Dendritic cell treated with granulocyte-macrophage colony-stimulating factor and Interleukin-4, amounts not matched to agents 40 ng/mL and 50 ng/mL, for 4 days (primary cell): ENCODE results near the gene METAP2.

Experiments
- H3K27ac Mint-ChIP-seq: one replicate; pipeline ENCODE4 v1.8.0; 2022; ENCODE audit warnings: mild to moderate bottlenecking, mixed read lengths
- H3K27me3 Mint-ChIP-seq: one replicate; pipeline ENCODE4 v1.8.0; 2022; ENCODE audit warnings: mild to moderate bottlenecking, mixed read lengths
- H3K36me3 Mint-ChIP-seq: one replicate; pipeline ENCODE4 v1.8.0; 2022; ENCODE audit warnings: low read depth, mixed read lengths
- H3K4me1 Mint-ChIP-seq: one replicate; pipeline ENCODE4 v1.8.0; 2022; ENCODE audit warnings: low read depth, mixed read lengths
- H3K4me3 Mint-ChIP-seq: one replicate; pipeline ENCODE4 v1.8.0; 2022; ENCODE audit warnings: mild to moderate bottlenecking, moderate library complexity, mixed read lengths
- H3K9me3 Mint-ChIP-seq: one replicate; pipeline ENCODE4 v1.8.0; 2022; ENCODE audit warnings: mixed read lengths
- intact Hi-C: fragments of 100-400 bp; cut with micrococcal nuclease; formaldehyde crosslinking; loops from one replicate; pipeline ENCODE4 v1.15.0; 2022

The METAP2 gene

GRCh38 chr12:95538006-95538405 is 64.1 kb downstream of the METAP2 start:
- Mint-ChIP-seq H3K4me3 (no peak overlapping the region), H3K9me3 (no peaks in the 10 kb centered on the region), H3K27ac (no peak overlapping the region), H3K36me3 (no peaks in the 10 kb centered on the region), H3K27me3 (peaks cover 2% of the 10 kb centered on the region), H3K4me1 (peaks cover 6% of the 10 kb centered on the region)
- intact Hi-C loops, result no loop called here

- H3K36me3 Mint-ChIP-seq, result no peaks in the 10 kb centered on the region
- H3K4me3 Mint-ChIP-seq, result no peak overlapping the region
- peaks cover 4% of the 10 kb centered on the region for H3K27me3 Mint-ChIP-seq
- peaks cover 6% of the 10 kb centered on the region for H3K4me1 Mint-ChIP-seq
- intact Hi-C loops, result no loop called here
- no peak overlapping the region for H3K27ac Mint-ChIP-seq
- no peaks in the 10 kb centered on the region for H3K9me3 Mint-ChIP-seq
Observed at GRCh38 chr12:95538656-95539055, 64.7 kb downstream of the METAP2 start.

- no peak overlapping the region for H3K4me3 Mint-ChIP-seq
- peaks cover 16% of the 10 kb centered on the region for H3K27me3 Mint-ChIP-seq
- H3K4me1 Mint-ChIP-seq, result no peaks in the 10 kb centered on the region
- H3K27ac Mint-ChIP-seq, result no peak overlapping the region
- H3K36me3 Mint-ChIP-seq, result no peaks in the 10 kb centered on the region
- intact Hi-C loops, result no loop called here
- no peaks in the 10 kb centered on the region for H3K9me3 Mint-ChIP-seq
Observed at GRCh38 chr12:95541436-95541835, 67.5 kb downstream of the METAP2 start.

- Mint-ChIP-seq H3K9me3 (no peaks in the 10 kb centered on the region), H3K4me3 (no peak overlapping the region), H3K27me3 (peaks cover 35% of the 10 kb centered on the region), H3K4me1 (peaks cover 8% of the 10 kb centered on the region), H3K36me3 (no peaks in the 10 kb centered on the region), H3K27ac (no peak overlapping the region)
- intact Hi-C loops, result no loop called here
Observed at GRCh38 chr12:95543305-95543704, 69.4 kb downstream of the METAP2 start.

- Mint-ChIP-seq H3K4me1 (peaks cover 8% of the 10 kb centered on the region), H3K27ac (no peak overlapping the region), H3K4me3 (no peak overlapping the region), H3K27me3 (peaks cover 50% of the 10 kb centered on the region), H3K36me3 (no peaks in the 10 kb centered on the region), H3K9me3 (no peaks in the 10 kb centered on the region)
- intact Hi-C loops, result no loop called here
Observed at GRCh38 chr12:95544756-95545155, 70.8 kb downstream of the METAP2 start.

GRCh38 chr12:95545303-95545702 is 71.4 kb downstream of the METAP2 start:
- H3K27ac Mint-ChIP-seq, result no peak overlapping the region

GRCh38 chr12:95545731-95546490 is 72.0 kb downstream of the METAP2 start:
- H3K27ac Mint-ChIP-seq, result no peak overlapping the region
- no peak overlapping the region for H3K4me3 Mint-ChIP-seq
- intact Hi-C loops, result no loop called here
- H3K4me1 Mint-ChIP-seq, result peaks cover 8% of the 10 kb centered on the region
- no peaks in the 10 kb centered on the region for H3K36me3 Mint-ChIP-seq
- peaks cover 54% of the 10 kb centered on the region for H3K27me3 Mint-ChIP-seq
- H3K9me3 Mint-ChIP-seq, result no peaks in the 10 kb centered on the region

More at GRCh38 chr12:95545303-95545702, 71.4 kb downstream of the METAP2 start:
- intact Hi-C loops, result no loop called here
- Mint-ChIP-seq H3K36me3 (no peaks in the 10 kb centered on the region), H3K4me1 (peaks cover 8% of the 10 kb centered on the region), H3K9me3 (no peaks in the 10 kb centered on the region), H3K4me3 (no peak overlapping the region), H3K27me3 (peaks cover 51% of the 10 kb centered on the region)

GRCh38 chr12:95546491-95546813 is 72.5 kb downstream of the METAP2 start:
- intact Hi-C loops, result no loop called here
- no peak overlapping the region for H3K27ac Mint-ChIP-seq
- no peaks in the 10 kb centered on the region for H3K36me3 Mint-ChIP-seq
- no peaks in the 10 kb centered on the region for H3K9me3 Mint-ChIP-seq
- H3K4me1 Mint-ChIP-seq, result peaks cover 8% of the 10 kb centered on the region
- H3K4me3 Mint-ChIP-seq, result no peak overlapping the region
- H3K27me3 Mint-ChIP-seq, result peaks cover 59% of the 10 kb centered on the region

- peak overlapping the region; percentile 72 for H3K4me3 Mint-ChIP-seq
- intact Hi-C loops, result no loop called here
- peaks cover 62% of the 10 kb centered on the region for H3K27me3 Mint-ChIP-seq
- no peak overlapping the region for H3K27ac Mint-ChIP-seq
- H3K36me3 Mint-ChIP-seq, result no peaks in the 10 kb centered on the region
- H3K4me1 Mint-ChIP-seq, result peaks cover 8% of the 10 kb centered on the region
- H3K9me3 Mint-ChIP-seq, result no peaks in the 10 kb centered on the region
Observed at GRCh38 chr12:95547522-95548055, 73.6 kb downstream of the METAP2 start.

- Mint-ChIP-seq H3K9me3 (no peaks in the 10 kb centered on the region), H3K27me3 (peaks cover 62% of the 10 kb centered on the region), H3K36me3 (no peaks in the 10 kb centered on the region), H3K27ac (peak overlapping the region; percentile 45), H3K4me1 (peaks cover 8% of the 10 kb centered on the region), H3K4me3 (peak overlapping the region; percentile 72)
- intact Hi-C loops, result no loop called here
Observed at GRCh38 chr12:95548056-95548538, 74.1 kb downstream of the METAP2 start.

- peak overlapping the region; percentile 45 for H3K27ac Mint-ChIP-seq
- H3K4me1 Mint-ChIP-seq, result peaks cover 8% of the 10 kb centered on the region
- intact Hi-C loops, result no loop called here
- peak overlapping the region; percentile 72 for H3K4me3 Mint-ChIP-seq
- peaks cover 63% of the 10 kb centered on the region for H3K27me3 Mint-ChIP-seq
- H3K36me3 Mint-ChIP-seq, result no peaks in the 10 kb centered on the region
- no peaks in the 10 kb centered on the region for H3K9me3 Mint-ChIP-seq
Observed at GRCh38 chr12:95548539-95549391, 74.8 kb downstream of the METAP2 start.

- H3K27ac Mint-ChIP-seq, result no peak overlapping the region
- H3K4me1 Mint-ChIP-seq, result peaks cover 8% of the 10 kb centered on the region
- intact Hi-C loops, result no loop called here
Observed at GRCh38 chr12:95549392-95550084, 75.6 kb downstream of the METAP2 start.

GRCh38 chr12:95551305-95551704 is 77.4 kb downstream of the METAP2 start, which contains the start of gene USP44:
USP44 (minus strand) TSS chr12:95551476; CDS start chr12:95534256, 17,220 bp downstream.
- no peaks in the 10 kb centered on the region for H3K36me3 Mint-ChIP-seq
- H3K27me3 Mint-ChIP-seq, result peaks cover 52% of the 10 kb centered on the region
- intact Hi-C loops, result no loop called here
- H3K27ac Mint-ChIP-seq, result no peak within 1 kb of the TSS
- H3K4me3 Mint-ChIP-seq, result no peak within 1 kb of the TSS
- no peaks in the 10 kb centered on the region for H3K9me3 Mint-ChIP-seq
- H3K4me1 Mint-ChIP-seq, result peaks cover 8% of the 10 kb centered on the region

More at GRCh38 chr12:95549392-95550084, 75.6 kb downstream of the METAP2 start:
- H3K27me3 Mint-ChIP-seq, result peaks cover 60% of the 10 kb centered on the region
- no peaks in the 10 kb centered on the region for H3K9me3 Mint-ChIP-seq
- peak overlapping the region; percentile 72 for H3K4me3 Mint-ChIP-seq
- no peaks in the 10 kb centered on the region for H3K36me3 Mint-ChIP-seq
